Left ventricle myocardium superior (tissue), 1 donor: Measurements from ENCODE around the gene NLRP8. TPM values are rescaled to one million over a fixed set of nuclear protein-coding genes. Genes with fewer than 3 reads are reported as not detected.
"Not testable (repeated sequence)": the region's sequence is repeated elsewhere in the genome, so short reads cannot be mapped to it uniquely, and the experiment has no call there.

Experiments used
- ATAC-seq: fragments of 200-7000 bp; cut with Tn5 transposase; one replicate; pipeline ENCODE4 v1.9.1; 2020; ENCODE audit warnings: mild to moderate bottlenecking, moderate library complexity
- DNase-seq: peaks from one replicate; pipeline ENCODE4 v3.0.0-alpha.2; 2020
- intact Hi-C: fragments of 100-400 bp; cut with micrococcal nuclease; formaldehyde crosslinking; loops from one replicate; pipeline ENCODE4 v1.11.0; 2022
- long read RNA-seq: library from polyadenylated mRNA; unstranded; transcript quantifications from one replicate; pipeline ENCODE4 v2.0.0, GENCODE V29; 2021
- total RNA-seq: library from RNA; stranded (reverse); fragmentation: NEBNext Ultra II Directional; extraction: Animal tissue kit (Norgen Biotek cat#: 25700); gene quantifications from one replicate; pipeline ENCODE4 v1.2.1, GENCODE V29; 2021
- donor health status: DM: no; HTN: yes; CAD: no; lungs with severe emphysema.

Gene NLRP8
- total RNA-seq: not detected
- long read RNA-seq: 0 reads

DNA sequence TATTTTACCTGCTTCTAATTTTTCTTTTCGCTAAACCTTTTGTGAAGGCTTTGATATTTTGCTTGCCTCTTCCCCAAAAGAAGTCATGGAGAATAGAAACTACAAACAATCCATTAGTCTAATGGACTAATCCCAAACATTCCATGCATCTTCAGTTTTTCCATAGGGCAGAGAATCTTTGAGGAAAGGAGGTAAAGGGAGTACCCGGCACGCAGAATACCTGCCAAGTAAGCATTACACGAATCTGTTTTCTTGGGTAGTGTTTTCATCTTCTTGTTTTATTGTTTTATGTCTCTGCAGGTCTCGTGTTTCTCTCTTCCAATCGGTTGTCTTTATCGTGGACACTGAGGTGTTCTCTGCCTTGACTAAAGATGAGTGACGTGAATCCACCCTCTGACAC, at the start of gene NLRP8:
Gene NLRP8, plus strand, starts transcription at position 301 of the 400 bp plus-strand sequence.
- DNase-seq (no peak), ATAC-seq (no peak)
- intact Hi-C loops: no loop called here

DNA sequence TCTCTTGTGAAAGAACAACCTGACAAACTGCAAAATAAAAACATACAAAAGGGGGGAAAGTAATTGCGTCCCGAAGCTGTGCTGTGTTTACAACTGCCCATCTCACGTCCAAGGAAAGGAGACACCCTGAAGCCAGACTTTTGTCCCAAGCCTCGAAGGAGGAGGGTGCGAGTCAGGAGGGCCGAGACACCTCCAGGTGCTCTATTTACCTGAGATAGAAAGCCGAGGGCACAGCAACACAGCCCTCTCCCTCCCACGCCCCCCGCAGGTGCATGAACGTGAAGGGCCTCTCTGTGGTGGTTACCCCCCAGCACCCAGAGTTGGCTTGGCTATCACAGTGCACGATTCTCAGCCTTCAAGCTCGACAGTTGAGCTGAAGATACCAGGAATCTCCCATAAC, 48.7 kb upstream of the NLRP8 start:
- ATAC-seq (no peak), DNase-seq (no peak)
- intact Hi-C loops: no loop called here

DNA sequence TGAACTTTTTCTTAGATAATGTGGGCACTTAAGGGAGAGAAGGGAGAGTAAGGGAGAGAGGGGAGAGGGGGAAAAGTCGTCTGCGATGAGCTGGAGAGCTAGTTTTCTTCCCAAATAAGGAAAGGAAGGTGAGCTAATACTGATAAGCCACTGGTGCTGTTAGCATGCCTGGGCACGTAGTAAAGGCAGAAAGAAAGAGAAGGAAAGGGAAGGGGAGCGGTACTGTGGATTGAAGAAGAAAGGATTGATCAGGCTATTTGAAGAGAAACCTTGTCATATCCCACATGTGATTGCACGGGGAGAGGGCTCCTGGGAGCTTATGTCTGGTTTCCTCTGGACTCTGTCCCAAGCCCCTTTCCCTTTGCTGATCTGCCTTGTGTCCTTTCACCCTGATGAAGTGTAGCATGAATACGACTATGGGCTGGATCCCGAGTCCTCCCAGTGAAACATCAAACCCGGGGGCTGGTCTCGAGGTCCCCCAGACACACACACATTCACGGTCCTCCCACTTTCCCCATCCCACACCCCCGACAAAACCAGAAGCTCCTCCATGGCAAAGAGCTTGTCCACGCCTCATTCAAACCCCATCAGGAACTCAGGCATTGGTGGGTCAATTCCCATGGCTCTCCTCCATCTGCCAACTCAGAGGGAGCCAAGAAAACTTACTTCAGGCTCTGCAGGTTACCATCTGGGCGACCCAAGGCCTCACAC, 46.1 kb upstream of the NLRP8 start:
- DNase-seq (no peak), ATAC-seq (no peak)
- intact Hi-C loops: no loop called here

DNA sequence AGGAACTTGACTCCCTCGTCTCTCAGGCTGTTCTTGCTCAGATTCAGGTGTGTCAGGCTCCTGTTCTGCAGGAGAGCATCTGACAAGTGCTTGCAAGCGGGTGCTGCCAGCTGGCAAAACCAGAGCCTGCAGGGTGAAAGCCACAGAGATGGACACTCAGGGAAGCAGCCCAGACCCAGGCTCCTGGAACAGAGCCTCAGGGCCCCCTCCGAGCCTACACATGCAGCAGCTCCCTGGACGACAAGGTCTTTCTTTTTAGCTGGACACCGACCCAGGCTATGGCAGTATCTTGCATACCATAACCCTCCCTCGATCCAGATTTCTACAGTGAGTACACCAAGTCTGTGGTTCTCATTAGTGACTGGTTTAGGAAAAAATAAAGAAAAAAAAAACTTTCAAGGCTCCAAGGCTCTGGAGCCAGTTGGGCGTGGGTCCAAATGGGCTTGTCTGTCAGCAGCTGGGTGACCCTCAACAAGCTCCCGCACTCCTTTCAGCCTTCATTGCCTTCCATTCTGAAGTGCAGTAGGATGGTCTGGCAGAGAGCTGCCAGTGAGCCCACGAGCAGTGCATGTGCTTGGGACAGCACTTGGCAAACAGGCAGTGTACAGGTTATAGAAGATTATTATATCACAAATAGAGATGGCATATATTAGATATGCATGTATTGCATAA, 45.4 kb upstream of the NLRP8 start:
- ATAC-seq (no peak), DNase-seq (no peak)
- intact Hi-C loops: no loop called here

DNA sequence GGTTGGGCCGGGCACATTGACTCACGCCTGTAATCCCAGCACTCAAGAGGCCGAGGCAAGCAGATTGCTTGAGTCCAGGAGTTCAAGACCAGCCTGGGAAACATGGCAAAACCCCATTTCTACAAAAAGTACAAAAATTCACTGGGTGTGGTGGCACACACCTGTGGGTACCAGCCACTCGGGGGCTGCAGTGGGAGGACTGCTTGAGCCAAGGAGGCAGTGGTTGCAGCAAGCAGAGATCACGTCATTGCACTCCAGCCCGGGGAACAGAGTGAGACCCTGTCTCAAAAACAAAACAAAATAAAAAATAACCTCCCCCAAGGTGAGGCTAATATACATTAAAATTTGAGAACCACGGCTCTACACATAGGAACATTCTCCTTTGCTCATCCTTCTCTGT, 40.3 kb upstream of the NLRP8 start:
- DNase-seq (no peak), ATAC-seq (no peak)
- intact Hi-C loops: no loop called here

DNA sequence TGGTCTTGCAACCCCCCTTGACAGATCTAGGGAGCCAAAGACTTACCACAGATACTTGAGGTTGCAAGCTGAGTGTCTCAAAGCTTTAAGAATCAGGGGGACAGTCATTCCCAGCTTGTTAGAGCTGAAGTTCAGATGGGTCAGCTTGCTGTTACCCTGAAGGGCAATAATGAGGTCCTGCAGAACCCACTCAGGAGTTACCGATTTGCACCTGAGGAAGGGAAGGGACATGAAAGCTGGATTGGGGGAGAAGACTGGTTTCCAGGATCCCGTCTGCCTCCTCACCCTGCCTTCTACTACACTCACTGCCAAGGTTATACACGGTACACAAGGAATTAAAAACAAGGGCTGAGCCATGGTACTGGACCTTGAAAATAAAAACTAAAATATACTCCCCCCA, 39.9 kb upstream of the NLRP8 start:
- intact Hi-C loops: no loop called here
- ATAC-seq: no peak

DNA sequence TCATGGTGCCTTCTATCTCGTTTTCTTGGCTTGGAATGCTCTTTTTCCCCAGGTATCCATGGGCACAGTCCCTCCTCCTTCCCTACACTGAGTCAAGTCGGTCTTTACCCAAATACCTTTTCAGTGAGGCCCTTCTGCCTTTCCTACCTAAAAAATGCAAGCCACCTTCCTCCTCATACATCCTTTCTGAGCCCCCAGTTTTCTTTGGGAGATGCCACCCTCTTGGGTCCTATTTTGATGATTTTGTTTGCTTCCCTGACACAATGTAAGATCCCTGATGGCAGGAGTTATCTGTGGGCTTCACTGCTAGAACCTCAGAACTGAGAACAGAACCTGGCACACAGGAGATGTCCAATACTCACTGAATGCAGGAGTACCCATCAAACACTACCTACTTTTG, 37.8 kb upstream of the NLRP8 start:
- ATAC-seq: no peak

More for the DNA sequence above, 39.9 kb upstream of the NLRP8 start:
- DNase-seq: no peak

DNA sequence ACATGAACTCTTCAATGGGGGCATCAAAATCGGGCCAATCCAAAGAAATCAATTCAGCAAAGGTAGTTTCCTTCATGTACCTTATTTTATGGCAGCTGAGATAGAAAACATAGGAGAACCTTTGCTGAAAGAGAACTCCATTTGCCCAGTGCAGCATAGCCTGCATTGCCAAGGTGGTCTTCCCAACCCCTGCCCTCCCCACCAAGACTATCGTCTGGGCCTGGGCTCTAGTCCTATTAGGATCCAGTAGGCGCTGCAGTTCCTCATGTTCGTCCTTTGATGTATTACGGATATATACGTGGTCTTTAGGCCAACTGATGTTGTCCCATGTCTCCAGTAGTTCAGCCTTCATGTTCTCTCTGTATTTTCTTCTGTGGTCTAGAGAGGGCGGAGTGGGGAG, 34.7 kb upstream of the NLRP8 start:
- DNase-seq (no peak), ATAC-seq (no peak)
- intact Hi-C loops: no loop called here

More for the DNA sequence above, 37.8 kb upstream of the NLRP8 start:
- no peak for DNase-seq
- intact Hi-C loops: no loop called here

DNA sequence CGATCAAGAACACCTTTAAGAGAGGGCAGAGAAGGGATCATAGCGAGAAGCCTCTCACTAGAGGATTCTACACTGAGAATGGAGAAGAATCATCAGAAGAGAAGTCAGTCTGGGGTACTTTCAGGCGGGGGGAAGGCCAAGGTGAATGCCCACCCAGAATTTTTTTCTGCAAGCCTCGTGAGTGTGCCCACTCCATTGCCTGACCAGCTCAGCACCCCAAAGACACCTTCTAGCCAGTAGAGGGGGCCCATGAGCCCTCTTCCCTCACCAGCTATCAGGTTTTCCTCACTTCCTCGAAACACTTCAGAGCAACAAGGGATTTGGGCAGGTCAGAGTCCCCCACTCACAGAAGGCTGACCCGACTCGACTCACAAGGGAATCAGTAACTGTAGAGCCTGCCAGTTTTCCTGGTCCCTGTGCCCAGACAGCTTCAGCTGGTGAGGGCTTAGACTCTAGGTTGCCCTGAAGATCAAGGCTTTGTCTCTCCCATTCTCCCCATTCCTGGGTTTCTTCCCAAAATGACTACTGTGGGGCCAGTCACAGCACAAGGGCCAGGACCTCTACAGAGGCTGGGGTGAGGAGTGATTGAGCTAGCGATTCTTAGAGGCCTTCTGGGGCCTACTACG, 33.9 kb upstream of the NLRP8 start:
- no peak for ATAC-seq
- no peak for DNase-seq

DNA sequence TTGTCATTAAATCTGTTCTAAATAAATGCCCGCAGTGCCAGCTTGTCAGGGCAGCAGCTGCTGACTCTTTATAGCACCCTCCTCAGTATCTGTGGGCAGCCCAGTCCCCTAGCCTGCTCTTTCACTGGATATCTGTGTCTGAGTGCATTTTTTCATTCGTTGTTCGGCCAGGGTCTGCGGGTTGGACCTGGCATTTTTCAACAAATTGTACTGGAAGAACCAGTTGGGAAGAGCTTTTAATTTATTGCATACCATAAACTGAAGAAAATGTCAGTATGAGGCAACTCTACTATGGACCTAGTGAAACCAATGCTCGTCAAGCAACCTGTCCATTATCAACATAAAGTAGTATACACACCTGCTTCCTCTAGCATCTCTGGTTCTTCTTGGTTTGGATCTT, 24.1 kb upstream of the NLRP8 start:
- intact Hi-C loops: no loop called here
- ATAC-seq: no peak
- no peak for DNase-seq

More for the DNA sequence above, 33.9 kb upstream of the NLRP8 start:
- intact Hi-C loops: no loop called here

DNA sequence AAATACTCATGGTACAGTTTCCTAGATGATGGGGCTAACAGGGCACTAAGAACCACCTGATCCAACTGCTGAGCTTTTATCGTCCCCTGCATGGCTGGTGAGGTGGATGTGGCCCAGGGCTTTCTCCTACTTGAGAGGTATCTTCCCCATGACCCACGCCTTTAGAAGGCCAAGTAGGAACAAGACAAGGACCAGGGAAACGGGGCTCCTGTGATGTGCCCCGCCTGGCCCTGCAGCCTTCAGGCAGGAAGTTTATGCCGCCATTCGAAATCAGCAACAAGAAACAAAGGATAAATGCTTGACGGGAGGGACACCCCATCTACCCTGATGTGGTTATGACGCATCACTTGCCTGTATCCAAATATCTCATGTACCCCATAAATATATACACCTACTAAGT, 19.6 kb upstream of the NLRP8 start:
- DNase-seq (no peak), ATAC-seq (no peak)
- intact Hi-C loops: no loop called here

DNA sequence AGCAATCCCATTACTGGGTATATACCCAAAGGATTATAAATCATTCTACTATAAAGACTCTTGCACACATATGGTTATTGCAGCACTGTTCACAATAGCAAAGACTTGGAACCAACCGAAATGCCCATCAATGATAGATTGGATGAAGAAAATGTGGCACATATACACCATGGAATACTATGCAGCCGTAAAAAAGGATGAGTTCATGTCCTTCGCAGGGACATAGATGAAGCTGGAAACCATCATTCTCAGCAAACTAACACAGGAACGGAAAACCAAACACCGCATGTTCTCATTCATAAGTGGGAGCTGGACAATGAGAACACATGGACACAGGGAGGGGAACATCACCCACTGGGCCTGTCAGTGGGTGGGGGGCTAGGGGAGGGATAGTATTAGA, 18.4 kb upstream of the NLRP8 start:
- ATAC-seq, intact Hi-C loops, DNase-seq: not testable (repeated sequence)

DNA sequence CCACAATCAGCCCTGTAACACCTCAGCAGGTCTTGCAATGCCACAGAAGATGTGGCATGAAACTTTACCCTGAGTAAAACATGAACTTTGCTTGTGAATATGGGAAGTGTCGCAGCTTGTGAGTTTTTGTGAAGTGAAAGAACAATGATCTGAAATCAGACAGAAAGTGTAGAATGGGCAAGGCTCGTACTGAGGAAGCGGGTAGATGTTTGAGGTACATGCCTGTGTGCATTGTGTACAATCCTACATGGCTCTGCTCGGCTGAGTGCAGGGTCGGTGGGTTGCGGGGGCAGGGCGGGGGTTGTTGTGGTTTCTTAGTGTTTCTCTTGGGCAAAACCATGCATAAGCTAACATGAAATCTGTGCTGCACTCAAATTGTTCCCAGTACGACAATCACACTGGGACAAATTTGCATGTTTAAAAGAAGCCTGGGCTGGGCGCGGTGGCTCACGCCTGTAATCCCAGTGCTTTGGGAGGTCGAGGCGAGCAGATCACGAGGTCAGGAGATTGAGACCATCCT, 16.6 kb upstream of the NLRP8 start:
- DNase-seq (no peak), ATAC-seq (no peak)
- intact Hi-C loops: no loop called here

DNA sequence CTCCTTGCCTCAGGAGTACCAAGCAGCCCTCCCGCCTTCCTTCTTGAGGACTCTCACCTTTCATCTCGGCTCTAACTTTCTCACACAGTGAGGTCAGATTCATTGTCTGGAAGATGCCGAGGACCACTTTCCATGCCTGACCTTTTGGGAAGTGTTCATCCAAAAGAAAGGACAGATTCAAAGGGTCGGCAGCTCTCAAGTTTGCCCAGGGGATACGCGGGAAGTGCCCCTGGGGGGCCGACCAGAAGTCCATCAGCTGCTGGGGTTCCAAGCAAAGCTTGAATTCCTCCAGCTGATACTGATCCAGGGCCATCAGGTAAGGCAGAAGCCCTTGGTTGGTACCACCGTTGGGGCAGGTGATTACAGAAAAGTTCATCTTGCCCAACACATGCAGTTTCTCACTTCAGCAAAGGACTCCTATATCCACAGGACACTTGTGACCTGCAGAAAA, 15.7 kb upstream of the NLRP8 start, which contains the start of gene NLRP13:
Gene NLRP13, minus strand, starts transcription at position 401 of the 451 bp plus-strand sequence. Its CDS starts 25 bp downstream, at position 376.
- no peak for DNase-seq
- intact Hi-C loops: no loop called here
- no peak for ATAC-seq

DNA sequence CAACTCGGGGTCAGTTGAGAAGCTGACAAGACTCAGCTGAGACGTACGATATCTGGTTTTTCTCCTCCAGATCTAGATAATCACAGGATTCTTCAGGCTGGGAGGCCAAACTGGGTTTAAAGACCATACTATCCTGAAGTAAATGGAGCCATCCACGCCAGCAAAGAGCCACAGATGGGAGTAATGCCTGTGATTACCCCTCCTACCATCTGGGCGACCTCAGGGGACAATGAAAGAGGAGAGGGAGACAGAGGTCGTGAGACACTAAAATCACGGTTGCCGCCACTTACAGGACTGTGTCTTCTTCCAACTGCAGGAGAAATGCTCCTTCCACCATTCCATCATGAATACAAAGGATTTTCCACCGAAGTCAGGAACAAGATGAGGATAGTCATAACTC, 12.4 kb upstream of the NLRP8 start:
- intact Hi-C loops: no loop called here
- ATAC-seq (no peak), DNase-seq (no peak)

DNA sequence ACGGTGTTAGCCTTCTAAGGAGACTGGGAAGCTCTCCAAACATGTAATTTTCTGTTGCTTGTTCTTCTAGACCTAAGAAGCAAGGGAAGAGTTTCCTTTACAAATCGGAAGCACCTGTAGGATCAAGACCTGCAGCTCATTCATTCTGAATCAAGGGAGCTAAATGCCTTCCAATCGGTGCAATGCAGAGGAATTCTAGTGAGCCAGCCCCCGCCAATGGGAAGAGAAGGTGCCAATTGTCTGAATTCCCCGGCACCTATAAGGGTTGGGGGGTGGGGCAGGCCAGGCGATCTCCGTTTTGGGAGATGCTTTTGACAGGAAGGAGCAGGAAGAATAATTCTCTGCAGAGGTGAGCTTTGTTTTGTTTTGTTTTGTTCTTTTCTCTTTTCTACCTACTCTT, 8.4 kb upstream of the NLRP8 start:
- no peak for DNase-seq
- no peak for ATAC-seq
- intact Hi-C loops: no loop called here

DNA sequence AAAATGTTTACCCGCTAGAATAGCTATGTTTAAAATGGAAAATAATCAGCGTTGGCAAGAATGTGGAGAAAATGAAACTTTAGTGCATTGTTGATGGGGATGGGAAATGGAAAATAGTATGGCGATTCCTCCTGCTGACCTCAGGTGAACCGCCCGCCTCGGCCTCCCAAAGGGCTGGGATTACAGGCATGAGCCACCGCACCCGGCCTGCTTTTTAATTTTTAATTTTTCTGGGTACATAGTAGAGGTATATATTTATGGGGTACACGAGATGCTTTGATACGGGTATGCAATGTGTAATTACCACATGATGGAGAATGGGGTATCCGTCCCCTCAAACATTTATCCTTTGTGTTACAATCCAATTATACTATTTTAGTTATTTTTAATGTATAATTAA, 7.3 kb upstream of the NLRP8 start:
- ATAC-seq (no peak), DNase-seq (no peak)
- intact Hi-C loops: no loop called here

DNA sequence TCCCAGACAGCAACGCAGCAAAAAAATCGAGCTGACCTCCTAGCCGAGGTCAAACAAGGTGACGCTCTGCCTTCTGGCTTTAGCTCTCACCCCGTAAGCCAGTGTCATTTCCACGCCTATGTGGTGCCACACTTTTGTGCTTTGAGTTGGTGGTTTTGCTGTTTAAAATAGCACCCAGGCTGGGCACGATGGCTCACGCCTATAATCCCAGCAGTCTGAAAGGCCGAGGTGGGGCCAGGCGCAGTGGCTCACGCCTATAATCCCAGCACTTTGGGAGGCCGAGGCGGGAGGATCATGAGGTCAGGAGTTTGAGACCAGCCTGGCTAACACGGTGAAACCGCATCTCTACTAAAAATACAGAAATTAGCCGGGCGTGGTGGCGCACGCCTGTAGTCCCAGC, 2.9 kb downstream of the NLRP8 start:
- intact Hi-C loops, ATAC-seq, DNase-seq: not testable (repeated sequence)

DNA sequence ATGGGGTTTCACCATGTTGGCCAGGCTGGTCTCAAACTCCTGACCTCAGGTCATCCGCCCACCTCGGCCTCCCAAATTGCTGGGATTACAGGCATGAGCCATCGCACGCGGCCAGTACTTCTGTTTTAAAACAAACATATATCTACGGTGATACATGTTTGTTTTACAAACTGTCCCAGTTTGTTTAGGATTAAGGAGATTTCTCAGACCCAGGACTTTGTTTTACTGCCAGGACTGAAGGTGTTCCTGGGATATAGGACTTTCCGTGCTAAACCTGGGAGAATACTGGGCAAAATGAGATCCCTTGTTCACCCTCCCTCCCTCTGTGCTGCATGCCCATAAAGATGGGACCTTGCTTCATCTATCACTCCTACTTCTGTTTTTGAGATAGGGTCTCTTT, 8.8 kb downstream of the NLRP8 start:
- intact Hi-C loops: no loop called here
- no peak for DNase-seq
- ATAC-seq: no peak

DNA sequence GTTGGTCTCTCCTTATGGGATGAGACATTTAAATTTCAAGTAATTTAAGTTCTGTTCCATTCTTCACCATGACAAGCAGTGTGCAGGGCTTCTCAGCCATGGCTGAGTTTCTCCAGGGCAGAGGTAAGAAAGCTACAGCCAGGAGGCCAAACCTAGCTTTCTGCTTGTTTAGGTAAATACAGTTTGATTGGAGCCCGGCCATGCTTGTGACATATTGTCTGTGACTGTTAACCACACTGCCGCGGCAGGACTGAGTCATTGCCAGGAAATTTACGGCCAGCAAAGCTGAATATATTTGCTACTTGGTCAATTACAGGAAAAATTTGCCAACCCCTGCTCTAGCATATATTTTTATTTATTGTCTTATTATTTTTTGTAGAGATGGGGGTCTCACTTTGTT, 10.7 kb downstream of the NLRP8 start:
- intact Hi-C loops: no loop called here
- ATAC-seq: no peak
- DNase-seq: no peak
